ENCODE data around the gene TPH1. TPM values are rescaled to one million over a fixed set of nuclear protein-coding genes. Genes with fewer than 3 reads are reported as not detected.

Gene TPH1
- total RNA-seq, result 0.11 and 0.39 TPM in 2 replicates

DNA sequence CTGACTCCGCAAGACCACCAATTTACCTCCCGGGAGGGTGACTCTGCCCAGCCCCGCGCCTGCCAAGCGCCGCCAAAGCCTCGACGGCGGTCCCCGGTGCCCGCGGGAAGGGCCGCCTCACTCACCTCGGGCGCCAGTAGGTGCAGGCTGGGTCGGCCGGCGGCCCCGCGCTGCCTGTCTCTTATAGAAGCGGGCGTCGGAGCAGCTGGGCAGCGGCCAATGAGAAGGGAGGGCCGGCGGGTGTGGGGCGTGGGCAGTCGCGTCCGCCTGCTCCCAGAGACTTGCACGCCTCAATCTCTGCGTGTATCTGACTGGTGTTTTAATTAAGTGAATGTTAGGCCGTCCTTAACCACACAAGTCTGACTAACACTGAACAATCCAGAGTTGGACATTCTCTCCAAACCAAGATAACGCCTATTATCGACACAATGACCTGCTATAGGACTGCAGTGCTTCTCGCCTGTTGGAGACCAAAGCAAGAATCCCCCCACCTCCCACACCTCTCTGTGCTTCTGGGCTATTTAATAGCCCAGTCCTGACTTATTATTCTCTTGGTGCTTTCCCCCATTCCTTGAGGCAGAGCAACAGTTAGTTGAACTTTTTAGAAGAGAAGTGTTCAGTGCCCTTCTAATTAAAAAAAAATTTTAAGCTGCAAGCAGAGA lies at the start of gene TPH1:
Gene TPH1, minus strand, starts transcription at position 154 of the 662 bp plus-strand sequence. CDS start 5,507 bp downstream, outside the sequence.

DNA sequence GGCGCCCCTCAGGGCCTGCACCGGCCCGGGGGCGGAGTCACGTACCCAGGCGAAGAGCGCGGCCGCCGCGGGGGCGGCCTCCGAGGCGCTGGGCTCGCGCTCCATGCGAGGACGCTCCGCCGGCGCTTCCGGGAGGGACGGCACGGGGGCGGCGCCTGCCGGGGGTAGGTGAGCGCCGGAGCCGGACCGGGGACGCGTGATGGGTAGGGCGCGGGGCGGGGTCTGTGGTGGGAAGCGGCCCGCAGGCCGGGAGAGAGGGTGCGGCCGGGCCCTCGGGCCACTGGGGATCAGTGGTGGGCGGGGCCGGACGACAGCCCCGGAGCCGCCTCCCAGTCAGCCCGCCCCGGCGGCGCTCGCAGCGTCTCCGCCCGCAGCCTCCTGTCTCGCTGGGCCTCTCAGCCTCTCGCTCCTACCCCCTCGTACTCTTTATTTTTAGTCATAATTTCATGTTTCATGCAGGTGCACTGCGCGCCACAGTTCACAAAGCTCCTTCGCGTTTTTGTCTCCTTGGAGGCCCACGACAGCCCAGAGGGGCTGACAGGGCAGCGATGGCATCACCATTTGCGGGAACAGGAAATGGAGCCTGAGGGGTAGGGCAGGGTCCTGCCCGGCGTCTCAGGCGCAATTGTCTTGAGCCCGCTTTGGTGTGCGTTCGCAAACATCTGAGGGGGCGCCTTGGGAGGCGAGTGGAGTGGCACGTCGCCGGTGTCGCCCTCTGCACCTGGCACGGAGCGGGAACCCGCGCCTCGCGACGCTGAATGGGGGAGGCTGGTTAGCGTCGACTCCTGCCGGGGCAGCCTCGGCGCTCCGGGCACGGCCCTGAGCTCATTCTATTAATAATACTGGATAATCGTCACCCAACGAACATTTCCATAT lies 32.9 kb downstream of the TPH1 start, which contains the start of gene SERGEF:
Gene SERGEF, minus strand, starts transcription at position 142 of the 876 bp plus-strand sequence. Its CDS starts 37 bp downstream, at position 105.

Other genes starting within 250 kb of the TPH1 start
- 9.2 and 13.0 TPM in 2 replicates for gene SERGEF, start 33.2 kb downstream of the TPH1 start, total RNA-seq
- 14.1 and 14.3 TPM in 2 replicates for gene SAAL1, start 59.8 kb upstream of the TPH1 start, total RNA-seq
- gene MRGPRX3, start 86.3 kb upstream of the TPH1 start, total RNA-seq, result not detected in 2 replicates
- not detected in 2 replicates for gene MRGPRX4, start 126.6 kb upstream of the TPH1 start, total RNA-seq
- not detected in 2 replicates for gene SAA4, start 190.5 kb upstream of the TPH1 start, total RNA-seq
- not detected in 2 replicates for gene SAA2, start 202.4 kb upstream of the TPH1 start, total RNA-seq
- gene SAA1, start 220.0 kb upstream of the TPH1 start, total RNA-seq, result not detected in 2 replicates